Right lobe of liver (tissue), 6 donors: ENCODE data around the gene C6orf132. TPM values are rescaled to one million over a fixed set of nuclear protein-coding genes. Genes with fewer than 3 reads are reported as not detected.

Experiments used
- ATAC-seq, 4 donors: fragments of 200-7000 bp; cut with Tn5 transposase; one replicate each; pipeline ENCODE4 v1.9.1; 2020; ENCODE audit warnings: mild to moderate bottlenecking in 4 of 4, moderate library complexity in 4 of 4
- DNase-seq, 3 donors: peaks; one replicate each; pipeline ENCODE4 v3.0.0-alpha.2; 2020
- H3K27ac ChIP-seq, 3 donors: fragments of 200-600 bp; one replicate each; pipeline ENCODE4 v1.8.0; 2022
- H3K27me3 ChIP-seq, 2 donors: fragments of 200-600 bp; one replicate each; pipeline ENCODE4 v1.8.0; 2022
- H3K36me3 ChIP-seq, 4 donors: fragments of 200-600 bp; sonication (generic) in 1 of 4; one replicate each; pipeline versions ENCODE4 v1.5.1 to v1.8.0; 2017 to 2022; ENCODE audit warnings: control low read depth in 1 of 4
- H3K4me1 ChIP-seq, 4 donors: fragments of 200-600 bp; sonication (generic) in 1 of 4; one replicate each; pipeline versions ENCODE4 v1.5.1 to v1.8.0; 2017 to 2022; ENCODE audit warnings: control low read depth in 1 of 4
- H3K4me3 ChIP-seq, 3 donors: fragments of 200-600 bp; one replicate each; pipeline ENCODE4 v1.8.0; 2022
- H3K9me3 ChIP-seq, 4 donors: fragments of 200-600 bp; sonication (generic) in 1 of 4; one replicate each; pipeline versions ENCODE4 v1.5.1 to v1.8.0; 2017 to 2022; ENCODE audit warnings: control low read depth in 1 of 4
- POLR2A ChIP-seq: fragments of 450-650 bp; IDR thresholded peaks from one replicate; pipeline ENCODE4 v1.6.1; 2017; ENCODE audit warnings: antibody characterized with exemption, mild to moderate bottlenecking
- WGBS: methylation state at CpG from one replicate; pipeline ENCODE4 v1.1.6; 2018; ENCODE audit warnings: low coverage, low lambda C conversion rate; ENCODE audit not compliant: insufficient coverage; ENCODE audit errors: missing lambda C conversion rate; 5-methylcytosine and 5-hydroxymethylcytosine counted together
- intact Hi-C, 2 donors: fragments of 100-400 bp; cut with DNase I; formaldehyde crosslinking; loops; one replicate each; pipeline versions ENCODE4 v1.11.2 to v1.14.1; 2022
- total RNA-seq, 6 experiments: library from RNA; depleted of rRNA in 2 of 6; stranded (reverse); fragments of >200 nt in 2 of 6; fragmentation: NEBNext Ultra II Directional in 3 of 6; extraction: Animal tissue kit (Norgen Biotek cat#: 25700) in 3 of 6; gene quantifications; one replicate each; pipeline versions ENCODE4 v1.1.0 to v1.2.4, GENCODE V29; 2016 to 2023
- TF ChIP-seq, protein P1 (sequence below), 4 donors: fragments of 200-600 bp in 3 of 4; fragments of 450-650 bp in 1 of 4; IDR thresholded peaks; one replicate each; pipeline versions ENCODE4 v1.5.1 to v1.8.0; 2016 to 2022; ENCODE audit warnings: antibody characterized with exemption in 4 of 4, mild to moderate bottlenecking in 2 of 4
- donor health status: DM: no; HTN: yes; CAD: no.
- donor health status: DM: no; HTN: no; CAD: no.
- donor health status: DM: no; HTN: no; CAD: no.
- donor health status: DM: no; HTN: yes; CAD: no.
- donor health status: DM: no; HTN: yes; CAD: no.

C6orf132 gene
- total RNA-seq, 6 experiments from 2014 or later, result 0.07 to 0.74 (median 0.34) TPM

GRCh38 chr6:42138630-42139619 lies 3.5 kb downstream of the C6orf132 start:
- Histone ChIP-seq H3K27me3 (peaks cover 0 to 5% of the 10 kb centered on the region in 2 donors), H3K9me3 (no peaks in the 10 kb centered on the region), H3K27ac (no peak overlapping the region), H3K4me3 (no peak overlapping the region), H3K4me1 (peaks cover 0 to 4% (median 0%) of the 10 kb centered on the region in 4 donors), H3K36me3 (no peaks in the 10 kb centered on the region)
- TF ChIP-seq, protein P1, sequence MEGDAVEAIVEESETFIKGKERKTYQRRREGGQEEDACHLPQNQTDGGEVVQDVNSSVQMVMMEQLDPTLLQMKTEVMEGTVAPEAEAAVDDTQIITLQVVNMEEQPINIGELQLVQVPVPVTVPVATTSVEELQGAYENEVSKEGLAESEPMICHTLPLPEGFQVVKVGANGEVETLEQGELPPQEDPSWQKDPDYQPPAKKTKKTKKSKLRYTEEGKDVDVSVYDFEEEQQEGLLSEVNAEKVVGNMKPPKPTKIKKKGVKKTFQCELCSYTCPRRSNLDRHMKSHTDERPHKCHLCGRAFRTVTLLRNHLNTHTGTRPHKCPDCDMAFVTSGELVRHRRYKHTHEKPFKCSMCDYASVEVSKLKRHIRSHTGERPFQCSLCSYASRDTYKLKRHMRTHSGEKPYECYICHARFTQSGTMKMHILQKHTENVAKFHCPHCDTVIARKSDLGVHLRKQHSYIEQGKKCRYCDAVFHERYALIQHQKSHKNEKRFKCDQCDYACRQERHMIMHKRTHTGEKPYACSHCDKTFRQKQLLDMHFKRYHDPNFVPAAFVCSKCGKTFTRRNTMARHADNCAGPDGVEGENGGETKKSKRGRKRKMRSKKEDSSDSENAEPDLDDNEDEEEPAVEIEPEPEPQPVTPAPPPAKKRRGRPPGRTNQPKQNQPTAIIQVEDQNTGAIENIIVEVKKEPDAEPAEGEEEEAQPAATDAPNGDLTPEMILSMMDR (IDR thresholded peaks at IDR 0.05), result no peak
- no peak for TF ChIP-seq POLR2A
- DNase-seq (no peak), ATAC-seq (peak in 2 of 4 donors; percentile 58 to 64)
- intact Hi-C loops, result no loop called here
- WGBS, result 38% methylated on average over 8 of the region's 9 CpGs

DNA sequence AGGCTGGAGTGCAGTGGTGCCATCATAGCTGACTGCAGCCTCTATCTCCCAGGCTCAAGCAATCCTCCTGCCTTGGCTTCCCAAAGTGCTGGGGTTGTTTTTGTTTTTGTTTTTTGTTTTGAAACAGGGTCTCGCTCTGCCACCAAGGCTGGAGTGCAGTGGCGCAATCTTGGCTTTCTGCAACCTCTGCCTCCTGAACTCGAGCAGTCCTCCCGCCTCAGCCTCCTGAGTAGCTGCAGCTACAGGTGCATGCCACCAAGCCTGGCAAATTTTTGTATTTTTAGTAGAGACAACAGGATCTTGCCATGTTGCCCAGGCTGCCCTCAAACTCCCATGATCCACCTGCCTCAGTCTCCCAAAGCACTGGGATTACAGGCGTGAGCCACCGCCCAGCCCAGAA lies 4.2 kb downstream of the C6orf132 start:
- H3K27ac ChIP-seq, result no peak overlapping the region
- peaks cover 0 to 4% (median 0%) of the 10 kb centered on the region in 4 donors for H3K4me1 ChIP-seq
- peaks cover 0 to 5% of the 10 kb centered on the region in 2 donors for H3K27me3 ChIP-seq
- no peaks in the 10 kb centered on the region for H3K9me3 ChIP-seq
- H3K4me3 ChIP-seq, result no peak overlapping the region
- ATAC-seq, result no peak
- no peak for TF ChIP-seq POLR2A
- TF ChIP-seq, protein P1 (IDR thresholded peaks at IDR 0.05), result no peak
- DNase-seq, result no peak
- intact Hi-C loops, result no loop called here
- WGBS, result 100% methylated on average over 2 of the region's 6 CpGs
- H3K36me3 ChIP-seq, result no peaks in the 10 kb centered on the region

- ATAC-seq, result no peak
These were observed 5.1 kb downstream of the C6orf132 start for GRCh38 chr6:42137194-42137753.

GRCh38 chr6:42136508-42137193 lies 5.8 kb downstream of the C6orf132 start:
- 63% methylated on average over 1 of the region's 14 CpGs for WGBS
- Histone ChIP-seq H3K36me3 (no peaks in the 10 kb centered on the region), H3K4me3 (no peak overlapping the region), H3K9me3 (no peaks in the 10 kb centered on the region), H3K4me1 (no peaks in the 10 kb centered on the region), H3K27me3 (no peaks in the 10 kb centered on the region), H3K27ac (no peak overlapping the region)
- TF ChIP-seq, protein P1 (IDR thresholded peaks at IDR 0.05), result no peak
- TF ChIP-seq POLR2A, result no peak
- no peak for ATAC-seq
- DNase-seq, result no peak
- intact Hi-C loops, result no loop called here

More at GRCh38 chr6:42137194-42137753, 5.1 kb downstream of the C6orf132 start:
- DNase-seq, result no peak
- Histone ChIP-seq H3K4me3 (no peak overlapping the region), H3K27me3 (peaks cover 0 to under 1% of the 10 kb centered on the region in 2 donors), H3K4me1 (no peaks in the 10 kb centered on the region), H3K27ac (no peak overlapping the region), H3K9me3 (no peaks in the 10 kb centered on the region), H3K36me3 (no peaks in the 10 kb centered on the region)
- no peak for TF ChIP-seq POLR2A
- TF ChIP-seq, protein P1 (IDR thresholded peaks at IDR 0.05), result no peak
- 75% methylated on average over 6 of the region's 7 CpGs for WGBS
- intact Hi-C loops, result no loop called here
